Stomach smooth muscle (tissue), 2 donors: ENCODE results near the gene HELZ.
"Not testable (repeated sequence)": the region's sequence is repeated elsewhere in the genome, so short reads cannot be mapped to it uniquely, and the experiment has no call there.

Experiments
- H3K27ac ChIP-seq: one replicate; pipeline ENCODE4 v1.7.0; 2013; ENCODE audit warnings: mild to moderate bottlenecking, low read length, inconsistent platforms
- H3K27me3 ChIP-seq, 2 donors: one replicate each; pipeline ENCODE4 v1.7.0; 2013; ENCODE audit warnings: low read length in 2 of 2; ENCODE audit not compliant: insufficient read depth in 2 of 2, control insufficient read depth in 1 of 2
- H3K36me3 ChIP-seq, 2 donors: one replicate each; pipeline ENCODE4 v1.7.0; 2013; ENCODE audit warnings: low read length in 2 of 2; ENCODE audit not compliant: control insufficient read depth in 2 of 2, insufficient read depth in 2 of 2
- H3K4me1 ChIP-seq: one replicate; pipeline ENCODE4 v1.7.0; 2013; ENCODE audit warnings: low read length; ENCODE audit not compliant: control insufficient read depth, insufficient read depth
- H3K4me3 ChIP-seq, 2 donors: one replicate each; pipeline ENCODE4 v1.7.0; 2013; ENCODE audit warnings: low read length in 2 of 2
- H3K9ac ChIP-seq, 2 donors: one replicate each; pipeline ENCODE4 v1.7.0; 2013; ENCODE audit warnings: low read length in 2 of 2, mild to moderate bottlenecking in 1 of 2
- H3K9me3 ChIP-seq, 2 donors: one replicate each; pipeline ENCODE4 v1.7.0; 2013; ENCODE audit warnings: low read length in 2 of 2; ENCODE audit not compliant: control insufficient read depth in 2 of 2
- donor health status: healthy.
- donor health status: Pancreatic carcinoma.

The HELZ gene

DNA sequence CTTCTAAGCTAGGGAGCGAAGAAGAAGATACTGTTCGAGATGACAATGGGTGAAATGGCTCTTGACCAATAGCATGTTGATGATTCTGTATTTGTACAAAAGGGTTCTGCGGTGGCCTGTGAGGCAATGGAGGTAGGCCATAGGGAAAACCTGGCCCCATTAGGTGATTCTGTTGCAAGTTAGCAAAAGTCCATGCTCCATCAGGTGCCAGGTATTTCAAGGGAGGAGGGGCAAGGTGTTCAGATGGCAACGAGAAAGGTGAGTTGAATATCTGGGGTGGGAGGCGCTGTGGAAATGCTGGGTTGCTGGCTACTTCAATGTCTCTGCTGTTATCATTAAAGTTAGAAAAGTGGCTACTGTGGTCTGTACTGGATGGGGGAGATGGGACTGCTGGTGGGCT lies 137.8 kb downstream of the HELZ start:
- peaks cover 31 to 36% of the 10 kb centered on the region in 2 donors for H3K36me3 ChIP-seq
- no peak overlapping the region for H3K27ac ChIP-seq
- no peaks in the 10 kb centered on the region for H3K27me3 ChIP-seq

DNA sequence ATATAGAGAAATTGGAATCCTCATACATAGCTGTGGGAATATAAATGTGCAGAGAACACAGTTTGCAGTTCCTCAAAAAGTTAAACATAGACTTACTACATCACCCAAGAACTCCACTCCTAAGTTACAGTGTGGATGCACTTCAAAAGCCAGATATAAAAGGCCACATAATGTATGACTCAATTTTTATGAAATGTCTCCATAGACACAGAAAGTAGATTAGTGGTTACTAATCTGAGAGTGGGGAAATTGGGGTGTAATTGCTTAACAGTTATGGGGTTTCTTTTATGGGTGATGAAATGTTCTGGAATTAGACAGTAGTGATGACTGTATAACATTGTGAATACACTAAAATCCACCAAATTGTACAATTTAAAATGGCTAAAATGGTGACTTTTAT lies 139.8 kb downstream of the HELZ start:
- Histone ChIP-seq H3K4me1 (no peaks in the 10 kb centered on the region), H3K36me3 (peaks cover 23 to 29% of the 10 kb centered on the region in 2 donors), H3K9ac (no peak overlapping the region)

More for the DNA sequence above, 137.8 kb downstream of the HELZ start:
- H3K4me3 ChIP-seq: no peak overlapping the region
- H3K9ac ChIP-seq: no peak overlapping the region
- no peaks in the 10 kb centered on the region for H3K9me3 ChIP-seq
- no peaks in the 10 kb centered on the region for H3K4me1 ChIP-seq

DNA sequence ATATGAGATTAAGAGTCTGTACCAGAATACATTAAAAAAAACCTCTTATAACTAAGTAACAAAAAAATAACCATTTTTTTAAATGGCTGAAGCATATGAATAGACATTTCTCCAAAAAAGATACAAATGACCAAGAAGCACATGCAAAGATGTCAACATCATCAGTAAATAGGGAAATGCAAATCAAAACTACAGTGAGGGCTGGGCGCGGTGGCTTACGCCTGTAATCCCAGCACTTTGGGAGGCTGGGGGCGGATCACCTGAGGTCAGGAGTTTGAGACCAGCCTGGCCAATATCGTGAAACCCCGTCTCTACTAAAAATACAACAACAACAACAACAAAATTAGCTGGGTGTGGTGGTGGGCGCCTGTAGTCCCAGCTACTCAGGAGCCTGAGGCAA lies 140.4 kb downstream of the HELZ start:
- H3K4me3 ChIP-seq, H3K9ac ChIP-seq, H3K27me3 ChIP-seq, H3K27ac ChIP-seq, H3K9me3 ChIP-seq, H3K4me1 ChIP-seq: not testable (repeated sequence)
- peaks cover 23 to 29% of the 10 kb centered on the region in 2 donors for H3K36me3 ChIP-seq

More for the DNA sequence above, 139.8 kb downstream of the HELZ start:
- H3K4me3 ChIP-seq: no peak overlapping the region
- H3K27ac ChIP-seq: no peak overlapping the region
- no peaks in the 10 kb centered on the region for H3K9me3 ChIP-seq
- no peaks in the 10 kb centered on the region for H3K27me3 ChIP-seq

- no peaks in the 10 kb centered on the region for H3K27me3 ChIP-seq
These were observed 147.0 kb downstream of the HELZ start for GRCh38 chr17:67098006-67098405.

GRCh38 chr17:67096609-67097008 lies 148.4 kb downstream of the HELZ start:
- H3K27me3 ChIP-seq: no peaks in the 10 kb centered on the region
- H3K4me1 ChIP-seq: no peaks in the 10 kb centered on the region
- no peak overlapping the region for H3K4me3 ChIP-seq
- H3K27ac ChIP-seq: no peak overlapping the region
- H3K9ac ChIP-seq: no peak overlapping the region
- no peaks in the 10 kb centered on the region for H3K9me3 ChIP-seq
- H3K36me3 ChIP-seq: no peaks in the 10 kb centered on the region

More at GRCh38 chr17:67098006-67098405, 147.0 kb downstream of the HELZ start:
- Histone ChIP-seq H3K4me1 (no peaks in the 10 kb centered on the region), H3K4me3 (no peak overlapping the region), H3K9ac (no peak overlapping the region), H3K27ac (no peak overlapping the region), H3K36me3 (no peaks in the 10 kb centered on the region), H3K9me3 (no peaks in the 10 kb centered on the region)

- H3K27ac ChIP-seq: no peak overlapping the region
- H3K27me3 ChIP-seq: no peaks in the 10 kb centered on the region
- no peak overlapping the region for H3K4me3 ChIP-seq
- no peaks in the 10 kb centered on the region for H3K4me1 ChIP-seq
- H3K9me3 ChIP-seq: no peaks in the 10 kb centered on the region
- H3K36me3 ChIP-seq: no peaks in the 10 kb centered on the region
- H3K9ac ChIP-seq: no peak overlapping the region
These were observed 149.2 kb downstream of the HELZ start for GRCh38 chr17:67095803-67096202.

- H3K9ac ChIP-seq, H3K36me3 ChIP-seq, H3K4me3 ChIP-seq, H3K27ac ChIP-seq, H3K27me3 ChIP-seq, H3K4me1 ChIP-seq, H3K9me3 ChIP-seq: not testable (repeated sequence)
These were observed 149.7 kb downstream of the HELZ start for GRCh38 chr17:67095291-67095690.

DNA sequence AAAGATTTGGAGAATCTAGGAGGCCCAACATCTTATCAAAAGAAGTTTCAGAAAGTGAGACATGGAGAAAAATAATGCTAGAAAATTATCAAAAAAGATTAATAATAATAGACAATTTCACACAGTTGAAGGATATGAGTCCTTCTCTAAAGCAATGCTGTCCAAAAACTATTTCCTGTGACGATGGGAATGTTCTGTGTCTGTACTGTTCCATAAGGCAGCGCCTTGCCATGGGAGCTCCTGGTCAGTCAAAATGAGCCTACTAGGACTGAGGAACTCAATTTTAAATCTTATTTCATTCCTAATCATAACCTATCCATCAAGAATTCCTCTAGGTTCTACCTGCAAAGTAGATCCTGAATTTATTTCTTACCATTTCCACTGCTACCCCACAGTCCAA lies 151.6 kb downstream of the HELZ start:
- Histone ChIP-seq H3K4me1 (no peaks in the 10 kb centered on the region), H3K27ac (no peak overlapping the region), H3K36me3 (peaks cover 0 to 2% of the 10 kb centered on the region in 2 donors), H3K27me3 (no peaks in the 10 kb centered on the region), H3K9me3 (no peaks in the 10 kb centered on the region), H3K9ac (no peak overlapping the region), H3K4me3 (no peak overlapping the region)

- H3K27ac ChIP-seq, H3K36me3 ChIP-seq, H3K4me3 ChIP-seq, H3K9ac ChIP-seq, H3K4me1 ChIP-seq, H3K9me3 ChIP-seq, H3K27me3 ChIP-seq: not testable (repeated sequence)
These were observed 152.3 kb downstream of the HELZ start for GRCh38 chr17:67092710-67093109.

GRCh38 chr17:67092291-67092690 lies 152.7 kb downstream of the HELZ start:
- no peaks in the 10 kb centered on the region for H3K4me1 ChIP-seq
- peaks cover 2% of the 10 kb centered on the region in 2 donors for H3K36me3 ChIP-seq
- H3K9ac ChIP-seq: no peak overlapping the region
- no peaks in the 10 kb centered on the region for H3K9me3 ChIP-seq
- no peak overlapping the region for H3K4me3 ChIP-seq
- H3K27me3 ChIP-seq: no peaks in the 10 kb centered on the region
- H3K27ac ChIP-seq: no peak overlapping the region

- Histone ChIP-seq H3K27ac (no peak overlapping the region), H3K4me3 (no peak overlapping the region), H3K9me3 (no peaks in the 10 kb centered on the region), H3K9ac (no peak overlapping the region), H3K4me1 (no peaks in the 10 kb centered on the region), H3K36me3 (peaks cover 10 to 13% of the 10 kb centered on the region in 2 donors), H3K27me3 (no peaks in the 10 kb centered on the region)
These were observed 154.7 kb downstream of the HELZ start for GRCh38 chr17:67090341-67090740.
